Activated CD4-positive, alpha-beta T cell treated with anti-CD3 and anti-CD28 coated beads, Interleukin-2, amount 50 U/mL, for 48 hours (primary cell): ENCODE data around the gene EVA1A.

Experiments
- DNase-seq, 2 experiments: peaks; one replicate each; pipeline ENCODE4 v3.0.0-alpha.2; 2020

Gene EVA1A

DNA sequence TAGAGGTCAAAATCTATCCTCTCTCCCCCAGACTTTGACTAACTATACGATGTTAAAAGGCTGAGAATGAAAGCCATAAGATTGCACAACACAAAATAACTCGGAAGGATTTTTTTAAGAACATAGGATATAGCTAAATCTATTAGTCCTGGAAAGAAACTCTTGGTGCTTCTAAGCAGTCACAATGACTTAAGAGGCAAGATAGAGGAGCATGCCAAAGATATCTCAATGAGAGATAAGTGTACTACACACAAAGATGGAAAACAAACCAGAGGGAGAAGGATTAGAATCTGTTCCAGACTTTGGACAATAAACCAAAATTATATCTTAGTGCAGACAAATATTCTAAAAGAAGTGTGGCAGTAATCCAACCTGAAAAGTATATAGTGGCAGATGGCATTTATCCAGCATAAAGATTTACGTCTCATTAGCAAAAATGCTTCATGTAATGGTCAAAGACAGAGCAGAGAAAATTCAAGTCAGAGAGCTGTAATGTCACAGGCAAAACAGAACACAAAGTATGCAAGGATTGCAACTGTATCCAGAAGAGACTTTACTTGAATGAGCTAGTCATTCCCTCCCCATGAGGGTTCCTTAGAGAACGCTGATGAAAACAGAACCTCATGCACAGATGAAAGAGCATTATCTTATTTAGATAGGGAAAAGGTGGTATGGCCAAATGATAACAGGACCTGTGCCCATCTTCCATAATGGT, 28.8 kb upstream of the EVA1A start:
- DNase-seq = no peak

DNA sequence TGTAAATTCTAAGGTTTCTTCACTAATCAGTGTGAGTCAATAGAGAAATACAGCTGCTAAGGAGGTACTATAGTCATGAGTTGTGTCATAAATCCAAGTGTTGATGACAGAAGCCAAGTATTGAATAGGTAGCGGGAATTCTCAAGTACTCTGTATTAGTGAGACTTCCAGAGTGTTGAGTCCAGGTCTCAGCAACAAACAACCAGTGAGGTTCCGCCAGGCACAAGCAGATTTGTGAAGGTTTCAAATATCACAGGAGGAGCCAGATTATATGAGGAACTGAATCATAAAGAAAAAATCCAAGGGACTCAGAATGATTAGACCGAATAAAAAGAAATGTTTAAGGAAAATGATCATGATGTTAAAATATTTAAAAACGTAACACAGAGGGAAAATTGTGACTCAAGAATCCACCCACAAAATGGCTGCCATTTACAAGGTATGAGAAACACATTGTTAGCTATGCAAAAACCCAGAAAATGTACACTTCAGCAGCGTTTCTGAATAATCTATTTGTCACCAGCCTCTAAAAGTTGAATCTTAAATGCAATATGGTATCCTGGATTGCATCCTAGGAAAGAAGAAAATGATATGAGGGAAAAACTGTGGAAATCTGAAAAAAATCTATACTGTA, 27.3 kb upstream of the EVA1A start:
- no peak for DNase-seq

DNA sequence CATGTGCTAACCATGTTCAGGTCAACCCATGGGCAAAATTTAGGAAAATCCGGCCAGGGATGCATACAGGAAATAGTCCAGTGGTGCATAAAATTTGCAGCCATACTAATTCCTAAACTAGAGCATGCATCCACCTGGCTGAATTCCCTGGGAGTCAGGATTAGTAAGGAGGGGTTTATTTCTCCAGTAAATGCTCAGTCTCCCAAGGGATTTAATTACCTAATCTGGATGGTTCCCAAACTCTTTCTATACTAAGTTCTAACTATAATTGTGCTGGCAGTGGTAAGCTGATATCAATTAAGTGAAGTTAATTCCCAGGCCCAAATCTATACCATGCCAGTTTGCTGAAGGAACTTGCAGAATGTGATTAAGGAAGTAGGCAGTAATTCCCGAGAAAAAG, 26.2 kb upstream of the EVA1A start:
- DNase-seq = no peak

DNA sequence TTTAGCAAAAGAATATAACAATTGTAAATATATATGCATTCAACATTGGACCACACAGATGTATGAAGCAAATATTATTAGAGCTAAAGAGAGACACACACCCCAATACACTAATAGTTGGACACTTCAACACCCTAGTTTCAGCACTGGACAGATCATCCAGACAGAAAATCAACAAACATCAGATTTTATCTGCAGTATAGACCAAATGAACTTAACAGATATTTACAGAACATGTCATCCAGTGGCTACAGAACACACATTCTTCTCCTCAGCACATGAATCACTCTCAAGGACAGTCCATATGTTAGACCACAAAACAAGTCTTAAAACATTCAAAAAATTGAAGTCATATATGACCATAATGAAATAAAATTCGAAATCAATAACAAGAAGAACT, 22.1 kb upstream of the EVA1A start:
- no peak for DNase-seq

DNA sequence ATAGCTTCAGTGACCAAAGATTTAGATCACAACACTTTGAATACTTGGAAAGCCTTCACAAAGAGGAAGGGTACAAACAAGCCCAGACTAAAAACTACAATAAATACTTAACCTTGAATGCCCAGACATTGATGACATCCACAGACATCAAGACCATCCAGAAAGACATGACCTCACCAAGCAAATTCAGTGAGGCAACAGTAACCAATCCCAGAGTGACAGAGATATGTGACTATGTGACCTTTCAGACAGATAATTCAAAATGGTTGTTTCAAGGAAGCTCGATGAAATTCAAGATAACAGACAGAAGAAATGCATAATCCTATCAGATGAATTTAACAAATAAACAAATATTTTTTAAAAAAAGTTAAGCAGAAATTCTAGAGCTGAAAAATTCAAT, 19.9 kb upstream of the EVA1A start:
- no peak for DNase-seq

DNA sequence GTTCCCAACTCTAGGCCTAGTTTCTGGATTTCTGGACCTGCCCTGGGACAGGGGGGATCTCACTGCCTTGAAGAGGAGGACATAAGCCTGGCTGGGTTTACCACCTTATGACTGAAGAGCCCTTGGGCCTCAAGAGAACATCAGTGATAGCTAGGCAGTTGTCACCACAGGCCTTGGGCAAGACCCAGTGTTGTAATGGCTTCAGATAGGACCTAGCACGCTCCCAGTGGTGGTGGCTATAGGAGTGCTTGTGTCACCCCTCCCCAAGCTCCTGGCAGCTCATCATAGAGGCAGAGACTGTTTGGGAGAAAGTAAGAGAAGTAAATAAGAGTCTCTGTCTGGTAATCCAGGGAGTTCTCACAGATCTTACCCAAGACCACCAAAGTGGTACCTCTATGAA, 19.4 kb upstream of the EVA1A start:
- DNase-seq = no peak

DNA sequence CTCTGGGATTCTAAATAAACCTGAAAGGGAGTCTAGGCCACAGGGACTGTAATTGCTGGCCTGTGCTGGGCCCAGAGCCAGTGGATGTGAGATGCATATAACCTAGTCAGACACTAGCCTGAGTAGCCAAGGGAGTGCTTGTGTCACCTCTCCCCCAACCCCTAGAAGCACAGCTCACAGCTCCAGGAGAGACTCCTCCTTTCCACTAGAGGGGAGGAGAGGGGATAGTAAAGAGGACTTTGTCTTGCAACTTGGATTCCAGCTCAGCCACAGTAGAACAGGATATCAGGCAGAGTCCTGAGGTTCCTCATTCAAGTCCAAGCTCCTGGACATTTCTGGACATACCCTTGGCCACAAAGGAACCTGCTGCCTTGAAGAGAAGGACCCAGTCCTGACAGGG, 18.4 kb upstream of the EVA1A start:
- DNase-seq = no peak

DNA sequence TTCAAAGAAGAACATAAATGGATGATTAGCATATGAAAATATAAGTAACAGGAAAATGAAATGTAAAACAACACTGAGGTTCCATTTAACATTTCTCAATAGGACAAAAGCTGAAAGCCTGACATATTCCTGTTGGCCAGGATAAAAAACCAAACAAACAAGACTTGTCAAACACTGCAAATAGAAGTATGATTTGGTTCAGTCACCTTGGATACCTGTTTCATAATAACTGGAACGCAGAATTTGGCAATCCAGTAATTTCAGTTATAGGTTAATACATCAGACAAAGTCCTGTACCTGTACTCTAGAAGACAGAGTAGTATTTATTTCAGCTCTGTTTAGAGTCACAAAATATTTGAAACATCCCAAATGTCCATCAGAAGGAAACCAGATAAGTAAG, 16.5 kb upstream of the EVA1A start:
- DNase-seq = no peak

DNA sequence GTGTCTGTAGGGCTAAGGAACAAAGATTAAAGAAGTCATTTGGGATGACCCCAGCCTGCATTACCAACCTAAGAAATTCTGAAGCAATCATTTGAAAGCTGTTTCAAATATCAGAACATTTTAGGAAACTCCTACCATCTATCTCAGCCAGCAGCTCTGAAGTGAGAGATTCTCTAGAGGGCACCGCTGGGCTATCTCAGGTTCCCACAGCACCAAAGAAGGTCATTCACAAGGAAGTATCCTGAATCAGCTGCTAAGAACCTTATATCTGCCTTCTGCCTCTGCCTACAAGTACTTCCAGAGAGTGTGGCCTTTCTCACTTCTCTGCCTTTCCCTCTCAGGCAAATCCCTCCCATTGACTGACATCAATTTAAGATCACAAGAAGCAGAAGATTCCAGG, 13.4 kb upstream of the EVA1A start:
- no peak for DNase-seq

DNA sequence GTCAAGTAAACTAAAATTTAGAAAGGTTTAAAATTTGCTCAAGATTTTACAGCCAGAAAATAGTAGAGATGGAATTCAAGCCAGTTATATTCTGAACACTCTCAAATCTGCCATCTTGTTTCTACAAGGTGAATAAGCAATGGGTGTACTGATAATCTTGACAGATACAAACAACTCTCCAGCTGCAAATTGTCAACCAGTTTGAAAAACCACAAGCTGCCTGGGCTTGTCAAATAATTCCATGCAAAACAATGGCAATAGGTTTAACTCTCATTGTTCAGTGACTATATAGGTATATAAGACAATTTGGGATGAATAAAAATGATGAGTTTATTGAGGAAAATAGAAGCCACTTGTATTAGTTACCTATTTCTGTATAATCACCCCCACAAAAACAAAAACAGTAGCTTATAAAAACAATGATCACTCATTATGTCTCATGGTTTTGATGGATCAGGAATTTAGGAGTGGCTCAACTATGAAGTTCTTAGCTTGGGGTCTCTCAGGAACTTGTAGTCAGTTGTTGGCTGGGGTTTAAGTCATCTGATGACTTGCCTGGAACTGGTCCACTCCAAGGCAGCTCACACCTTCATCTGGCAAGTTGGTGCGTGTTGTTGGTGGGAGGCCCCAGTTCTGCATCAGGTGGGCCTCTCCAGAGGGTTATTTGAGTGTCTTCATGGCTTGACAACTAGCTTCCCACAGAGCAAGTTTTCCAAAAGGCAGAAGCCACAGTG, 12.6 kb upstream of the EVA1A start:
- no peak for DNase-seq

DNA sequence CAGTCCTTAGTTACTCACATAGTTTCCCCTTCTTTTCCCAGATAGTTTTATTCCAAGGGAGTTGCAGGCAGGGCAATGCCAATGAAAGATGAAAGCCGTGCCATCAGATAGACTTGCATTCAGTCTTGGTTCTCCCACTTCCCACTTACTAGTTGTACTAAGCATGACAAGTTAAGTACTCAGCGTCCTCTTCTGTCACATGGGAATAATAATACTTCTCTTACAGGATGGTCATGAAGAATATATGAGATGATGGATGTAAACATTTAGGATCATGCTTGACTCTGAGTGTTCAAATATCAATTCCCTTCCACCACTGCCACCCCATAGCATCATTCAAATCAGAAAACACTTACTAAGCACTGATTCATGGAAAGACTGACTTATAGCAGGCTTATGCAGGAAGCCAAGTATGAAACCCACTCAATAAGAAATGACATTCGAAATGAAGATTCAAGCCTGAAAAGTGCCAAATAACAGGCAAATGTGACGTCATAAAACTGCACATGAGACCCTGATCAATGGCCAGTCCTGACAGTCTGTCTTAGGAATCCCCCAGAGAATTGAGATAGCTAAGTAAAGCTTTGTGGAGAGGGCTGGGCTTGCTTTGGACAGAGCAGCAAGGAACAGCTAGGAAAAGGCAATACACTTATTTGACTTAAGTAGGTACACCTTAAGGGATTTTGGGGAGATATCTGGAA, 11.1 kb upstream of the EVA1A start:
- no peak for DNase-seq

DNA sequence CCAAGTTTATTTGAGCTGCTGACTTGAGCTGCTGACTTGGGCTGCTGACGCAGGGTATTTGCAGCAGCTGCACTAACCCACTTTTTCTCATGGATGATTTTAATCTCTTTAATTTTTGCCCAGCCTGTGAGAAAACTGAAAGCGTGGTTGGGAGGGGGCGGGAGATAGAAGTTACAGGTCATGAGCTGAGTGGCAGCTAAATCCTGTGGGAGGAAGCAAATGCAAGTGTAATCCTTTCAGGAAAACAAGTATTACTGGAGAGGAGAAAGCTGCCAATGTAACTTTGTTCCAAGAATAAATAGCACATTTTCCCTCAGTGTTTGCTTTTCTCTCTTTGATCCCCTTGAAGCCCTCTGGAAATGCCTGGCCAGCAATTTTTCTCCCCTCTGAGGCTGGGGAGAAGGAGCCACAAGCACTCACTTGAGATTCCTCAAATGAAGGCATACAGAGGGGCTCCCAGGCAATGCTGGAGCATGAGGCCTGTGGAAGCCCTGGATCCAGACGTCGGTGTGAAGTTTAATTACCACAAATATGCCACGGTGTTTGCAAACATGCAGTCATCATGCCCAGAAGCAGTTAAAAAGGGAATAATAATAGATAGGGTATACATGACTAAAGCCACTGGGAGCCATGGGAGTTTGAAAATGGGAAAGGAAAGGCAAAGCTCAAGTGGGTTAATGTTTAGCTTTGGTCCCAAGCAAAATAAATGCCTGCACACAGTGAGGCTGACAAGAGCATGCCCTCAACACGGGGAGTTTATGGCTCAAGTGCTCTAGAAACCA, 10.4 kb upstream of the EVA1A start:
- DNase-seq = no peak

DNA sequence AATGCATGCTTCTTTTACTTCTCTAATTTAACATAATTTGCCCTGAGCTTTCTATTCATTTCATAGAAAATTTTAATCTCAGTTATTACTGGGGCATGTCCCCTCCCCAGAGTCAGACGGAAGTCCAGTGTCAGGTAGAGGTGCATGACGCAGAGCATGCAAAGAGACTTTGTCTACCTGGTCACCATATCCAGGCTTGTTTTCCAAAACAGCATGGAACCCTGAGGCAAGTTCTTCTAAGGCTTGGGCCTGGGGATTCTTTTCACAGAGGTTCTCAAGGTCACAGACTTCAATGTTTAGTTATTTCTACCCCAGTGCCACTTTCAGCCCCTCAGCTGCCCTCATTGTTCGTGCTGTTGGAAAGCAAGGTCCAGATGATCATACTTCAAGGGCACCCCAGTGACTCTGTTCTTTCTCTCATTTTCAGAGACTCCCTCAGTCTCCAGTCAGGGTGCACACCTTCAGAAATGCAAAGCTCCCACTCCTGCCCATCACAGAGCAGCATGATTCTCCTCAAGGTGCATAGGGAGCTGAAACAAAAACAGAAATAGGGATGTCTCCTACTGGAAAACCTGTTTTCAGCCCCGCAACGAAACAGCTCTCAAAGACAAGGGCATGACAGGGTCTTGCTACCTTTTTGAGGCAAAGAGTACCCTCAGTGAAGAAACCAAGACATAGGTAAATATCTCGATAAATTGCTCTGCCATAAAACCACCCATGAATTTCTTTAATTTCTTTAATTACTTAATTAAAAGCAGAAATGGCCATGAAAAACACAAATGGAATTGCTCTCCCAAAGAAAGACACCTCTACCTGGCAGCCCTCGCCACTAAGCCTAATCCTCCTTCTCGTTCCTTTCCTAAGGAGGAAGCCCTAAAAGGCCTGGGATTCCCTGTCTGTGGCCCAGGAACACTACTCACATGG, 9.5 kb upstream of the EVA1A start:
- no peak for DNase-seq

DNA sequence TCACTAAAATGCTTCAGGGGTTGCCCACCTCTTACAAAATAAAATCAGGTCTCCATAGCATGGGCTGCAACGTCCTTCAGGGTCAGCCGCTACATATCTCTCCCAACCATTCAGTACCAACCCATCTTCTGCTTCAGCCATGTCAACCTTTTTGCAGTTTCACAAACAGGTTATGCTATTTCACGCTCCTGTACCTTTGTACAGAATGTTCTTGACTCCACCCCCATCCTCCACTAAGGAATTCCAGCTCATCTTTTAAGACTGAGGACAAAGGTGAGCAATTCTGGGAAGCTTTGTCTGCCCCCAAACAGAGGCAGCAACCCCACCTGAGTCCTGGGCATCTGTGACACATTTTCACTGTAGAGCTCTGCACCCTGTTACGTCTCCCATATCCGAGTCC, 8.8 kb upstream of the EVA1A start:
- DNase-seq = no peak

DNA sequence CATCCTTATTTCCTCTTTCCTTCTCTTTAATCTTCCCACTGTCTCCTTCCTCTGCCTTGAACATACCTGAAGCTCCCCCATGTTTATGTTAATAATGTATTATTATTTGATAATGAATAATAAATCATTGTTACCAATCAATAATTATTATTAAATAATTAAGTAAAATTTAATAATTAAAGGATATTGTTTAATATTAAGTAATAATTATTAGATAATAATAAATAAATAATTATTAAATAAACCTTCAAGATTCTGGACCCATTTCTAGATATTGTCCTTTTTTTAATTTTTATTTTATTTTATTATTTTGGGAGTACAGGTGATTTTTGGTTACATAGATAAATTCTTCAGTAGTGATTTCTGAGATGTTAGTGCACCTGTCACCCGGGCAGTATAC, 7.4 kb upstream of the EVA1A start:
- no peak for DNase-seq

DNA sequence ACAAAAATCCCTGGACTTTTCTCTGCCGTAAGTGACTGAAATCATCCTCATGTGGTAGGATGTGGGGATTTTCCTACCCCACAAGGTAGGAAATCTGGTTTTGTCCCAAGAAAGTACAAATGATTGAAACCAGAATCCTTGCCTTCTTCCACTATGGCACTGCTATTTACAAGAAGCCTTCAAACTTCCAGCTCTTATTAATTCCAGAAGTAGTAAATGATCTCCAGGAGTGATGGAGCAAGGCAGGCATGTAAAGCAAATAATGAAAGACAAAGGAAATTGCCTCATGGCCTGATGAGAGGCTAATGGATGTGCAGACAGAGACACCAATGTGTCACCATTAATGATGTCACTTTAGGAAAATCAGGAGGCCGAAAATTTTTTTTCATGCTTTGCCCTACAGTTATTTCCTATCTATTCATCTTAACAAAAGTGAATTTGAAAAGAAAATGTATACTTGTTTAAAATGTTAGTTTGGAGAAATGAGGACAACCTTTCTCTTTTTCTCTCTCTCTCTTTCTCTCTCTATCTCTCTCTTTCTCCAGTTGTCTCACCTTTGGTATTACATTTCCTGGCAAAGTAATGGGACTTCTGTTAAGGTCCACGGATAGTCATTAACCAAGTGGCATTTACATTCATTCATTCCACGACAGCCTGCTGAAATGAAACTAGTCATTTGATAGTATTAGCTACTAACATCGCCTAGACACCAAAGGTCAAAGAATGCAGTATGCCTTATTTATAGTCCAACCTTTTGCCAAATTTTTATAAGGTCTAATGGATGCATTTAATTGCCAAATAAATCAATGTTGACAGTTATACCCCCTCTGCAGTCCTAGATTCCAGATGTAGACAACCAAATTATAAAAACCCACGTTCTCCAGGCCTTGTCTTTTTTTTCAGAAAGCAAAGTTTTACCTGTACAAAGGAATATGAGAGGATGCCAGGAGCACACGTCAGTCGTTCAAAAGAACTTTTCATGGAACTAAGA, 5.0 kb upstream of the EVA1A start:
- no peak for DNase-seq

DNA sequence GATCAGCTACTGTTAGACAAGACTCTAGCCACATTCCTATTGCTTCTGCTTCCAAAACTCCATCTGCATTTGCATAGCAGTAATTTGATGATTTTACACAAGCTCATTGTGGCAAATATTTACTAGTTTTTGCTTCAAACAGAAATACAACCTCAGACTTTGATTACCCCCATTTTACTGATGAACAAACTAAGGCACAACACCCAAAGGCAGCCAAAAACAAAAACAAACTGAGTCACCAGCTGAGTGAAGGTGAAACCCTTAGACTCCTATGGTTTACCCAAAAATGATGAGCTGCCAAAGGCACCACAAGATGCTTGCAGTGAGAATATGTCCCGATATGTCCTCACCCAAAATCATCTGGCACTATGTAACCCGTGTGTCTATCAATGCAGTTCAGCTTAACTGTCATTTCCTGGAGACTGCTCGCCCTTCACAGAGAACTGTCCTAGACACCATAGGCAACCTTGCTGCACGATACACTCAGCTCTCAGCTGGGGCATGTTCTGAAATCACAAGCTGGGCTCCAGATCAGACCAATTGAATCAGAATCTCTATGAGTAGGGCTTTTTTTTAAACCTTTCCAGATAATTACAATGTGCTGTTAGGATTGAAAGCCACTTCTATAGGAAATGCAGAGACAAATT, 4.1 kb upstream of the EVA1A start:
- DNase-seq = no peak

DNA sequence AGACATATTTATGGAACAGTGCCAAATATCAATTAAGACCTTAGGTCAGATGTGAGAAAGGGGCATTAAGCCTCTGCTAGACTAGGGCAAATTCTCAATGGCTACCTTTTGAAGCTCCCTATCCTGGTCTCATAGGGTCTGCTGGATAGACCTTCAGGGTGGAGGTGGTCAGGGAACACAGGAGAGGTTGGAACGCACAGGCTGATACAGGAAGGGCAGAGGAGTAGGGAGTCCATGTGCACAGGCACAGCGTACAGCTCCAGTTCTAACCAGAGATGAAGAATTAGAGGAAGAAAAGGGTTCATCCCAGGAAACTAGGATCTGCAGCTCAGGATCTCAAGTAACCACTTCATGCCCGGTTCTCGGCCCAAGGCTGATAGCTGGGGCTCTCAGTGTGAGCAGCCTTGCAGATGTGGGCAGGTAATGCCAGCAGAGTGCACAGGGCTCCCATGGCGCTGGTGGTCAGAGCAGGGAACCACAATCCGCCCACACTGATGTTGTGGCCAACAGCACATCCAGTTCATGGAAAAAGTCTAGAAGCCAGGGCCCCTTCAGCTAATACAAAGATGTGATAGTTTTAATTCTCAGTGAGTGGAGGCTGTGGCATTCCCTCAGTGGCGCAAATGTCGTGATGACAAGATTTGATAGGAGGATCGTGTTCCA, 3.4 kb upstream of the EVA1A start:
- DNase-seq = no peak

DNA sequence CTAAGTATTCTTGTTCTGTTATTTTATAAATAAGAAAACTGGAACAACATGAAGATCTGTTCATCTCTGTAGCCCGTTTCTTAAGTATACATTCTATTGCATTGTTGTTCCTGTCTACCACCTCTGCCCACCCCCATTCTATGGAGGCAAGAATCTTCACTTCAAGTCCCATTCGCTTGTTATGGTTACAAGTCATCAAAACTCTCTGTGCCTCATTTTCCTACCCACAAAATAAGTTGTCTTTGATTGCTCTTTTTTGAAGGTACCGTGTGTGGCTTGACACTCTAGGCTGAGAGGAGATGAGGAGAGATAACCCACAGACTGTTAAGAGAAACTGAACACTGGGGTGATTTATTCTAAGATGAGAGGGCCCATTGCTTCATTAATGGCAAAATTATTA, 2.9 kb upstream of the EVA1A start:
- no peak for DNase-seq

DNA sequence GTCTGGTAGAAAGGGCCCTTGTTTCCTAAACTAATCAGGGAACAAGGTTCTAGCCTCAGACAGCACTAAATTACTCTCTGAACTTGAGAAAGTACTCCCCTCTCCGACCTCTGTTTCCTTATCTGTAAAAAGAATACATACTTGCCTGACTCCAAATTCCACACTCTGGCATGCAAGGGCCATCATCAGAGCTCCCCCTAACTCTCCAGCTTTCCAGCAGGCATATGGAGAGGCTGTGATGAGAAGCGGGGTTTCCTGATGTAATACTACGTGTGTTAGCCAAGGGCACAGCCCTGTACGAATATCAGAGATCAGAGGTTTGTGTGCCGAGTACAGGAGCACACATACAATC, 1.8 kb upstream of the EVA1A start:
- DNase-seq = no peak
